Activated CD4-positive, CD25-positive, alpha-beta regulatory T cell treated with anti-CD3 and anti-CD28 coated beads, Interleukin-2, amount 50 U/mL, for 16 hours (primary cell): ENCODE results near the gene LAMTOR2.

Experiments
- DNase-seq: peaks from one replicate; pipeline ENCODE4 v3.0.0-alpha.2; 2020; ENCODE audit warnings: low read depth, low spot score

LAMTOR2 gene

GRCh38 chr1:156075775-156076204 lies 21.2 kb downstream of the LAMTOR2 start:
- DNase-seq, result no peak

DNA sequence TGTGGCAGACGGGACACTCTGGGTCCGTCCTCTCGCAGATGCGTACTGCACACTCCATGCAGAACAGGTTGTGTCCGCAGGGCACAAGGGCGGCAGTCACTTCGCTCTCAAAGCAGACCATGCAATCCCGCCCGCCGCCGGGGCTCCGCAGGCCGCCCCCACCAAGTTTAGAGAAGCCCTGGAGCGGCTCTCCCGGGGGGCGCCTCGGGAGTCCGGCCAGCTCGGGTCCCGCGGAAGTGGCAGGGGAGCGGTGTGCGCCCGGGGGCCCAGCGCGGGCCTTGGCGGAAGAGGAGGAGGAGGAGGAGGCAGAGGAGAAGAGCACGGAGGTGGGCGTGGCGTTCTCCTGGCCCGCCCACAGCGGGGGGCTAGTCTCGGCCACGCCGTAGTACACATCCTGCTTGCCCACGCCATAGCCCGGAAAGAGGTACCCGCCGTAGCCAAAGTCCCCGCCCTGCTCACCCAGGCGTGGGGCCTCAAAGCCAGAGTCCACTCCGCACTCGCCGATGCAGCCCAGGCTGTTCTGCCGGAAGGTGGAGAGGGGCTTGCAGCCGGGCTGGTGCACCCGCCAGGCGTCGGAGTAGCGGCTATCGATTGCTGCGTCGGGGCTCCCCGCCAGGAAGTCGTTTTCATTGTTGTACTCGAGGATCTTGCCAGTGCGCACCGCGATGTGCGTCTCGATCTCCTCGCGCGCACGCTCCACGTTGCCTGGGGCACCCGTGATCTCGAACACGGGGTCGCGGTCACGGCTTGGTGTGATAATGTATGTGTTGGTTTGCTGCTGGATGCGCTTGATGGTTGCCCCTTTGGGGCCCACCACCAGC lies 22.2 kb downstream of the LAMTOR2 start:
- DNase-seq, result no peak

DNA sequence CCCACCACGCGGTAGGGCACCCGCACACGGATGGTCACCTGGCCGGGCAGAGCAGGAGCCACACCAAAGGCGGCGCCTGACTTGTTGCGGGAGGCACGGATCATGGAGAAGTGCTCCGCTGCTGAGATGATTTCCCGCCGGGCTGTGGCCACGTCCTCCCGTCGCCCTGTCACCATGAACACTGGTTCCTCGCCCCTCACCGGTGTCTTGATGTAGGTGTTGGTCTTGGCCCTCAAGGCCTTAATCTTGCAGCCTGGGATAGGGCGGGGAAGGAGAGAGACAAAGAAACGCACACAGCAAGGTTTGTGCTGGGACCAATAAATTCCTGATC lies 22.8 kb downstream of the LAMTOR2 start:
- no peak for DNase-seq

DNA sequence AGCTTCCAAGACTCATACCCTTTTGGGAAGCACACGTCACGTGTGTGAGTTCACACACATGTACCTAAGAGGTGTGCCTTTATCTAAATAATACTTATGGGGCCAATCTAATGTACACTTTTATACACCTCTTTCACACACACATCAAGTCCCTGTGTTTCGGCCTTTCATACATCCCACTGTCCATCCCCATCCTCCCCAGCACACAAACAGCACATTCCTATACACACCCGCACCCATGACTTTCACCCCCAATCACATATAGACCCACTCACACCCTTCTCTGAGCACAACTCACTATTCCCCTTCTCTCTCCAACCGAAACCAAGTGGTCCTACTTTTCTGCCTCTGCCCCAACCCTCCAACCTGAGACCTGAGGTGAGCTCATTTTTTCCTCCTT lies 24.1 kb downstream of the LAMTOR2 start:
- DNase-seq, result no peak

DNA sequence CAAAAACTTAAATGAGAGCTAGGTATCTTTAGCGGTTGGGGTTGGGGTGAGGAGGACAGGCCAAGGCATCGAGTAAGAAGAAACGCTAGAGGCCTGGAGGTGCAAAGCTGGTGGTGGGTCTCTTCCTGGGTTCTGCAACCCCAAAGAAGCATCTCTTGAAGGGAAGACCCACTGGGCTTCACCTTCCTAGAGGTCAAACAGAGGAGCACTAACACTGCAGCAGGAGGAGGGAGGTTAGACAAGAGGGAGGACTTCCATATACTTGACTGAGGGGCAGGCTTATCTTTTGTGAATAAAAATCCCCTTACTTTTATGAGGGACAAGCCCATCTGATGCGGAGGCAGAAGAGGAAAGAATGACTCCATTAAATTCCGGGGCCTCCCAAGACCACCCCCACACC lies 25.2 kb downstream of the LAMTOR2 start:
- no peak for DNase-seq

- DNase-seq, result no peak
These were observed 25.8 kb downstream of the LAMTOR2 start for GRCh38 chr1:156080241-156080862.

DNA sequence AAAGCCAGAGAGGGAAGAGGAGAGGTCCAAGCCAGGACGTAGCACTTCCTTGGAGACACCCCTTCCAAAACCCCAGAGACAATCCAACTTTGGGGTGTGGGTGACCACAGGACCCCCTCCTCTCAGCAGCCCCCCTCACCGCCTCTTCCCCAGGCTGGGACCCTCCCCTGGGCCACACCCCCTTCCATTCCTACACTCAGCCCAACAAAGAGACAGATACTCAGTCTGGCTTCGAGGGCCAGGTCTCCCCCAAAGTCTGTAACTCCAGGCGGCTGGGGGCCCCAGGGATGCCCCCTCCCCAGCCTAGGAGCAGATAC lies 26.2 kb downstream of the LAMTOR2 start:
- DNase-seq, result no peak

DNA sequence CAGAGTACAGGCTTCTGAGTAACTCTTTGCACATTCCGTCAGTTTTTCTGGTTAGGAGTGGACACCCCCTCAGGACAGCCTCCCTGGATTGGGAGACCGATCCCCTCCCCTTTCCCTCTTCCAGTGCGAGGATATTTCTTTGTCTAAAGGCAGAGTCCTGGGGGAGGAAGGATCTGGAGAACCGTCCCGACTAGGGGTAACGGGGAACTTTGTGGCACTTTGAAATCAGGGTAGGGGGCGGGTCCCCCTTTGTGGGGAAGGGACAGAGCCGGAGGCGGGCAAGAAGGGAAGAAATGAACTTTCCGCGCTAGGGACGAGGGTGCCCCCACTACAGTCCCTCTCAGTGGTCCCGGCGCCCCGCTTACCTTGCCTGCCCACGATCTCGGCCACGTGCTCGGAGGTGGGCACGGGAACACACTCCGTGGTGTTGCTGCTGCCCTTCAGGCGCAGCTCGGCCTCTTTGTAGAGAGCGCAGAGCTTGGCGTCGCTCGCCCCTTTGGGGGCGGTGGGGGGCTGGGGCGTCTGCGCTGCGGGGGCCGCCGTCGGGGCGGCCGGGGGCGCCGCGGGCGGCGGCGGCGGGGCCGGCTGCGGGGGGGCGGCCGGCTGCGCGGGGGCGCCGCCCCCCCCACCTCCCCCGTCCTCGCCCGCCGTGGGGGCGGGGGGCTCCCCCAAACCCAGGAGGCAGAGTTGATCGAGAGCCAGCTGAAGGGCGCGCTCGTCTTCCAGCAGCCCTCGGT lies 26.8 kb downstream of the LAMTOR2 start:
- no peak for DNase-seq

GRCh38 chr1:156081917-156082308 lies 27.3 kb downstream of the LAMTOR2 start:
- no peak for DNase-seq

- DNase-seq, result no peak
These were observed 27.9 kb downstream of the LAMTOR2 start, which contains the start of gene MEX3A for GRCh38 chr1:156082309-156083091. Gene MEX3A (minus strand): TSS chr1:156082465. CDS start chr1:156081998, 467 bp downstream.

- DNase-seq, result no peak
These were observed 29.5 kb downstream of the LAMTOR2 start for GRCh38 chr1:156083800-156084790.

- DNase-seq, result no peak
These were observed 31.7 kb downstream of the LAMTOR2 start for GRCh38 chr1:156086256-156086662.

DNA sequence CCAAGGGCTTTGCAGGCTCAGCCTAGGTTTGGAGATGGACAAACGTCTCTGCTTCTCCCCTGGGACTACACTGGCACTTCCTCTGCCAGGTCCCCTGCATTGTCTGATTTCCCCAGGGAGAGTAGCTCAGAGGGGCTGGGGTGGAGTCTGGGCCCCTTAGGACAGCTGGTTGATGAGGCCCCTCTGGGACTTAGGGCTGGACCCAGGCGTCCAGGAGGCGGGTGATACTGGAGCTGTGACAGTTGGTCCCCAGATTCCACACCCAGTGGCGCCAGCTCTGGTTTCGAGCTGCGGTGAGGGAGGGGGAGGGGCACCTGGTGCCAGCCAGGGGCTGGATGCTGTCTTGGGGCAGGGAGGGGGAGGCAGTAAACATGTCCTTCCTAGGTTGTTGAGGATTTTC lies 35.1 kb downstream of the LAMTOR2 start:
- no peak for DNase-seq

- DNase-seq, result no peak
These were observed 35.7 kb downstream of the LAMTOR2 start for GRCh38 chr1:156090138-156090839.

DNA sequence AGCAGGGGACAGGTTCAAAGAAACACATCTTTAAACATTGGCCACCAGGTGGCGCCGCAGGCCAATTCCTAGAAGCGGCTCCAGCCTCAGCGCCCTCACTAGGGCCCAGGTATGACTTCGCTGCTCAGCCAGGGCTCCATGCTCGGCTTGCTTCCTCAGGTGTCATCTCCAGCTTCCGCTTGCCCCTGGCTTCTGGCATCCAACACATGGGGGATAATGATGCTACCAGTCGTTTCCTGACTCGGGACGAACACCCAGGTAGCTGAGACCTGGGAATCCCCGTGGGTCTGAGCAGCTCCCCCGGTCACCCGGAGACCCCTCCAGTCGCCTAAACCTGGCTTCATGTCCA lies 36.2 kb downstream of the LAMTOR2 start:
- peak; percentile 85 for DNase-seq

DNA sequence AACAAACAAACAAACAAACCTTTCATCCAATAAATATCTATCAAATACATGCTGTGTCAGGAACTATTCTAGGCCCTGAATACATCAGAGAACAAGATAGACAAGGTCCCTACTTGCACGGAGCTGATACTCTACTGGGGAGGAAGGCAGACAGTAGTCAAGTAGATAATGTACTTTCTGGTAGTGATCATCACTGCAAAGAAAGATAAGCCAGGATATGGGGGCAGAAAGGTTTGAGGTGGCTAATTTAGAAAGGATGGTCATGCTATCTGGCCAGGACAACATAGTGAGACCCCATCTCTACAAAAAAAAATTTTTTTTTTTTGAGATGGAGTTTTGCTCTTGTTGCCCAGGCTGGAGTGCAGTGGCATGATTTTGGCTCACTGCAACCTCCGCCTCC lies 37.0 kb downstream of the LAMTOR2 start:
- DNase-seq, result no peak

- no peak for DNase-seq
These were observed 41.4 kb downstream of the LAMTOR2 start for GRCh38 chr1:156095906-156096508.

- peak; percentile 71 for DNase-seq
These were observed 42.2 kb downstream of the LAMTOR2 start for GRCh38 chr1:156096640-156097391.
